H1 (cell line): ENCODE measurements around the gene FCRLB. TPM values are rescaled to one million over a fixed set of nuclear protein-coding genes. Genes with fewer than 3 reads are reported as not detected.
A peak's percentile ranks its signal among the peaks of the same experiment; 100 is the strongest.

Source experiments
- KDM4A ChIP-seq: IDR thresholded peaks from one replicate; pipeline ENCODE4 v1.7.1; 2012; ENCODE audit warnings: low read depth, mild to moderate bottlenecking, moderate library complexity, low read length, inconsistent platforms; ENCODE audit not compliant: severe bottlenecking
- RAD21 ChIP-seq, 2 experiments: IDR thresholded peaks in 1 of 2; conservative IDR thresholded peaks in 1 of 2; 2 replicates each; pipeline ENCODE4 v1.6.1; 2011; ENCODE audit warnings: low read depth in 2 of 2, low read length in 2 of 2, improper control_type of control experiment in 1 of 2, inconsistent platforms in 1 of 2, mild to moderate bottlenecking in 1 of 2, moderate library complexity in 1 of 2
- polyA plus RNA-seq, 7 experiments: library from polyadenylated mRNA; depleted of rRNA in 3 of 7; stranded (reverse) in 5 of 7; unstranded in 2 of 7; fragments of >200 nt in 5 of 7; fragments of 200-250 nt in 2 of 7; gene quantifications; 1 replicate in 5 of 7; 2 replicates in 1 of 7; 4 replicates in 1 of 7; pipeline versions ENCODE4 v1.2.1 to v1.2.3, GENCODE V29; 2011 to 2013; ENCODE audit warnings: missing spikeins in 2 of 7, mixed read lengths in 2 of 7
- total RNA-seq: library from RNA; stranded (reverse); fragmentation: NEBNext Ultra II Directional; extraction: Animal tissue kit (Norgen Biotek cat#: 25700); gene quantifications from 2 replicates; pipeline ENCODE4 v1.2.1, GENCODE V29; 2021

FCRLB gene
- total and polyA plus RNA-seq, 2 of the 8 experiments (the other 6 are each of a cell fraction or from before 2014, with no cell fraction given), result 0.14 to 0.24 TPM

GRCh38 chr1:161763522-161764098 lies 42.3 kb downstream of the FCRLB start (continued):
- TF ChIP-seq KDM4A, result no peak
- peak; percentile 29 to 39; a peak in 3 of 4 replicates for TF ChIP-seq RAD21 (IDR thresholded peaks at IDR 0.05 in 1 of 2, conservative IDR thresholded peaks at IDR 0.05 in 1 of 2; ENCODE audit: low read depth in 2 of 2, low read length in 2 of 2)
